ENCODE measurements around the gene TMEM217. TPM values are rescaled to one million over a fixed set of nuclear protein-coding genes. Genes with fewer than 3 reads are reported as not detected.
"Not testable (repeated sequence)": the region's sequence is repeated elsewhere in the genome, so short reads cannot be mapped to it uniquely, and the experiment has no call there.

TMEM217 gene
- total RNA-seq (2014; rRNA removed; shearing (Covaris generic)) = 1.4 and 1.8 TPM in 2 replicates

DNA sequence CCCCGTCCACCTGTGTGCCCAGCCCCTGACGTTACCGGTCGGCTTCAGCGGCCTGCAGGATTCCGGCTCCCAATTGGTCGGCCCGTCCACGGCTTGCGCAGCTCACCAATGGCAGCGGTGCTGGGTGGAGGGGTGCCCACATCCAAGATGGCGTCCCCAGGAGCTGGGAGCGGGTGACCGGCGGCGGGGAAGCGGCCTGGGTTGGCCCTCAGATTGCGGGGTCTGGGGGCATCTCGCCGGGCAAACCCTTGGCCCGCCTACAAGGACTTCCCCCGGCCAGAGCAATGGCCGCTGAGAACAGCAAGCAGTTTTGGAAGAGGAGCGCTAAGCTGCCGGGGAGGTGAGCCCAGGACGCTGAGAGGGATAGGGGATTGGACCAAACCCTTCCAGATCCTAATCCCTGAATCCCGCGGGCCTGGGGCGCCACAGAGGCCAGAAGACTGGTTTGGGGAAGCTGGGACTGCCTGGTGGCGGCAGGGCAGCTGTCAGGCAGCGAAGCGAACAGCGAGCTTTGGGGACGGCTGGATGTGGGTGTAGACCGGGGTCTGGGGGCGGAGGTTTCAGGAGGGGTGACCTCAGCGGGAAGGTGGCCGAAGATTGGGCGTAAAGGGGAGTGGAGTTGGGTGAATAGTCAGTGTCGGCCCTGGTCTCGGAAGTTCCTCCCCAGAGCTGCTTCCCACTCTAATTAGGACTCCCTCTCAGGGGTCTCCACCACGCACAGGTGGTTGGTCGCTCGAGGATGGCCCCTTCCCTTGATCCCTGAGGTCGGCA, at the start of gene TMEM217, which contains the start of gene TBC1D22B:
Gene TMEM217 (minus strand): TSS at position 511 of the 771 bp plus-strand sequence. CDS start 39,114 bp downstream, outside the sequence.
Gene TBC1D22B (plus strand): TSS at position 139 of the 771 bp plus-strand sequence. CDS start 146 bp downstream, at position 285.
- peak; percentile 98 for DNase-seq (ENCODE audit: low spot score)

DNA sequence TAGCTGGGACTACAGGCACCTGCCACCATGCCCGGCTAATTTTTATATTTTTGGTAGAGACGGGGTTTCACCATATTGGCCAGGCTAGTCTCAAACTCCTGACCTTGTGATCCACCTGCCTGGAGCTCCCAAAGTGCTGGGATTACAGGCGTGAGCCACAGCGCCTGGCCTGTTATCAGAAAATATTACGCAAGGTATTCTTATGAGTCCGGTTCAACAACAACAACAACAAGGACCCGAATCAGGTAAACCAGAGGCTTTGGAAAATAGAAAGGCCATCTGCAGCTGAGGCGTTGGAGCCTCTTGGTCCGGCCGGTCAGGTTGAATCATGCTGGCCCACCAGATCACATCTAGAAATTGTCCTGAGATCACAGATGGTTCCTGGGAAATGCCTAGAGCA, 49.5 kb upstream of the TMEM217 start:
- DNase-seq (ENCODE audit: low spot score) = not testable (repeated sequence)

DNA sequence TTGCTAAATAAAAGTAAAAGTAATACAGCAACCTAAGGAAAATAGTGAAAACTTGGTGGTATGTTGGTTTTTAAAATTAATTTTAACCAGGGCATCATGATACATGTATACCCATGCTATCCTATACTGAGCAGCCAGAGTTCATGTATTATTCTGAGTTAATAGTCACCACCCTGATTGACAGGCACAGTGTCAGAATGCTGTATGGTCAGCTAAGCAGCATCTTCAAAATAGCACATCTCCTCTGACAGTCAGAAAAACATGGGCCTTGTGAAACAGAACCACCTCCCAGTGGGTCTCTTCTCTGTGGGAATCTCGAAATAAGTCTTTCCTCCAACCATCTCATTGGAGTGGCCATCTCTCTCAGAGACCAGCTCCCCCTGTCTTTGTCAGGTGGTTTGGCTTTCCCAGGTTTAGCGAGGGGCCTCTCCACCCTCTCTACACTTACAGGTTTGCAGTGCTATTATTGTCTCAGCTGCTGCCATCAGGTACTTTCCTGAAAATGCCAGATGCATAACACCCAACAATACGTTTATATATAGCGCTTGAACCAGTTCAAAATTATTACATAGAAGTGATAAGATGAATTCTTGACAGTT, 48.8 kb upstream of the TMEM217 start:
- no peak for DNase-seq (ENCODE audit: low spot score)

DNA sequence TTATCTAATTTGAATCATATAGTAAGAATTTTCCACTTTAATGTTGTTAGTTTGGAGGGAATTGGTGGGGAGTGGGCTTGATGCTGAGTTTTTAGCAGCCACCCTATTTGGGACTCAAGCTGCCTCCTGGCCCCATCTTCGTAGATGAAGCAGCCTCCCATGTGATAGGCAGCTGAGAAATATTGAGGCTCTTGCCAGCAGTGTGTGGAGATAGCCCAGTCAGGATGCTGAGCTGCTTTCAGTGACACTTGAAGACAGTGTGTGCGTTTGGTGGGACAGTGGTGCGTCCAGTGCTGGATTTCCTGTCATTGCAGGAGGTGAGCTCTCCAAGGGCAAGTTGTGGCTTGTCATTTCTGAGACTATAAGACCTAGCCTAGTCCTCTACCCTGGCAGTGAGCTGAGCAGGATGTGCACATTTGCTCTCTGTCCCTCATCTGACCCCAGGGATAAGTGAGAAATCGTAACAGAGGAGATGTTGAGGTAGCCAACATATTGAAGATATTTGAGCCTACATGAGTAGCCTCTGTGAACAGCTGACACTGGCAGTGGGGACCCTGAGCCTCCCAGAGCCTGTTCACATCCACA, 48.0 kb upstream of the TMEM217 start:
- no peak for DNase-seq (ENCODE audit: low spot score)

DNA sequence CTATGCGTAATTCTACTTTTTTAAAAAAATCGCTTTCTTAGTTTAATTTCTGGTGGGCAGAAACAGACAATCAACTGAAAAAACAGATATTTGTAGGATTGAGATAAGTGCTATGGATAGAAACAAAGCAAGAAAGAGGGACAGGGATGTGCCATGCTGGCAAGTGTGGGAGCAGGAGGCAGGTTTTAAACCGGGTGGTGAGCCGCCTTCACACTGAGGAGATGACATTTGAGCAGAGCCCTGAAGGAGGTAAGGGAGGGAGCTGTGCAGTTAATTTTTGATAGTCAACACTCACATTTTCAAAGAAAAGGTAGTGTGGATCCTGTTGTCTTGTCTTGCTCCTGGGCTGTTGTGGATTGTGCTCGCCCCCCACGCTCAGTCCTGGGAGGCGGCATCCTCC, 46.8 kb upstream of the TMEM217 start:
- DNase-seq (ENCODE audit: low spot score) = no peak

DNA sequence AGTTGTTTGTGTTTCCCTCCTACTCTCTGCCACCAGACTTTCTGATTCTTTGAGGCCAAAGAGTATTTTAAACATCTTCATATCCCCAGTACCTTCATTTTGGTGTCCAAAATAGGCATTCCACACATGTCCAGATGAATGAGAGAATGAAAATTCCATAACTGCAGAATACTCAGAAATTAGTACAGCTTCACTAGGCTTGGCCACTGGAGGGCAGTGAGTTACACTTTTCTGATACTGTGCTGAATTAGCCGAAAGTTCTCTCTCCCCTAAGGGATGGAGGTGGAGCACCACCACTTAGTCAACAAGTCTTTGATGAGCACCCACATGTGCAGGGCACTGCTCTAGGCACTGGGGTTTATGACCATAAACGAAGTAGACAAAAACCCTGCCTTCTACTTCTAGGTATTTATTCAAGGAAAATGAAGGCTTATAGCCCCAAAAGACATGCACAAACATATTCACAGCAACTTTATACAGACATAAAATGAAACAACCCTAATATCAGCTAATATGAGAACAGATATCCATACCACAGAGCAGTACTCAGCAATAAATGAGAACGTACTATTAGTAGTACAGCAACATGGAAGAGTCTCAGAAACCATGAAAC, 46.1 kb upstream of the TMEM217 start:
- DNase-seq (ENCODE audit: low spot score) = peak; percentile 35

DNA sequence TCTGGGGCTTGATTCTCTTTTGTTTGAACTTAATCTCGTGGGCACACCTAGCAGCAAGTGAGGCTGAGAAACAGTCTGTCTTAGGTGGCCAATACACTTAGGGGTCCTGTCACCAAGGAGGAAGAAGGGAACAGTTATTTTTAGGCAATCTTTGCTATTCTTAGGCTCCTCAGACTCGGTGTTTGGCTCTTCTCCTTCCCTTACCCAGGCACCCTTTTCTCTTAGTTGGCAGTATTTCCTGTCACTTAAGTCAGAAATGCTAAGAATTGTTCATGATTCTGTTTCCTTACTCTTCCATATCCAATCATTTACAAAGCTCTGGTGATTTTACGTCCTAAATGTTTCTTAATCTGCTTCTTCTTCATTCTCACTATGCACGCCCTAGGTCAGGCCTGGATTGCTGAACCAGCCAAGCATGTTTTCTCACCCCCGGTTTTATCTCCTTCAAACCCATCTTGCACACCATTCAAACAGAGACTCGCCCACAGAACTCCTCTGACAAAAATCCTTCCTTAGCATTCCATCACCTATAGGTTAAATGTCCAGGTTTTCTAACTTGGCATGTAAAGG, 45.2 kb upstream of the TMEM217 start:
- DNase-seq (ENCODE audit: low spot score) = no peak

DNA sequence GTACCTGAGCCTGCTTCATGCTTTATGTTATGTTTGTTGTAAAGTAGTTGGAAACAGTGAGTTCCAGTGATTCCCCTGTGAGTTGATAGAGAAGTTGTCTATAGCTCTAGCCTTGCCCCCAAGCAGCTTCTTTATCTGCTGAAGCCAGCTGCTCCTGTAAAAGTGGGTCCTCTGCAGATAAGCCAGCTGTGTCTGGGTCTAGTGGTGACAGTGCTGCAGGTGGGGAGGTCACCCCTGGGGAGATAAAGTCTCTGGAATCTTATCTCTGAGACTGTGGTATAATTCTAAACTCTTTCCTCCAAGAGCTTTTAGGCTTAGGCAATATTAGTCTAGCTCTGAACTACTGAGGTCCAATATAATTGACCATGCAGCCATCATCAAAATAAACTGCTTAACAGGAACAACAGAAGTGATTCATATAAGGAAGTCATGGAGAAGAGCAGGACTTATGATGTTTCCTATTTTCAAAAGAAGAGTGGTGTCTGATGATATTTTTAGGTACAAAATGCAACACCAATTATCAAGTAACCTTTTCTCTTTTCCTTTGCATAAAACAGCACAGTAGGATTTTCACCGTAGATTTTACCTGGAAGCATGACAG, 44.2 kb upstream of the TMEM217 start:
- DNase-seq (ENCODE audit: low spot score) = no peak

DNA sequence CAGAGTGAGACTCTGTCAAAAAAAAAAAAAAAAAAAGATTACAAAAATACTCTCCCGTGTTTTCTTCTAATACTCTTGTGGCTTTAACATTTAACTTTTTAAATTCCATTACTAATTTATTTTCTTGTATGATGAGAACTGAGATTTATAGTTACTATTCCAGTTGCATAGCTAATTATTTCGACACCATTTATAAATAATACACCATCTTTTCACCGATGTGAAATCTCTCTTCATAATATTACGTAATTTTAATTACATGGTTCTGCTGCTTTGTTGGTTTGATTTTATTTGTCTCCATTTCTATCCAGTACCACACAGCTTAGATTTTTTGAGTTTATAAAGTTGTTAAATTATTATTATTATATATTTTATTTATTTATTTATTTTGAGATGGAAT, 42.0 kb upstream of the TMEM217 start:
- no peak for DNase-seq (ENCODE audit: low spot score)

DNA sequence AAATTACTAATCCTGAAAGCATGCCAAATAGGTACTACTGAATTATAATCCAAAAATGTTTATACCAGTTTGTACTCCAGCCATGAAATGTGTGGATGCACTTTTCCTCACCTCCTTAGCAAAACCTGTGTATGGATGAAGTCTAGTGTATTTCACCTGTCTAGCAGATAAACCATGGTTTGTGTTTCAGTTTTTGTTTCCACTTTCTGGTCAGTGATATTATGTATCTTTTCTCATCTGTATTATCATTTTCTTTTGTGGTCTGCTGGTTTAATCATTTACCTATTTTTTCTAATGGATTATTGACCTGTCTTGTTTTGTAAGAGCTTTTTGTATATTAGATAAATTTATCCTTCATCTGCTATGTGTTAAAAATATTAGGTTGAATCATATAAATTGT, 41.0 kb upstream of the TMEM217 start:
- no peak for DNase-seq (ENCODE audit: low spot score)

DNA sequence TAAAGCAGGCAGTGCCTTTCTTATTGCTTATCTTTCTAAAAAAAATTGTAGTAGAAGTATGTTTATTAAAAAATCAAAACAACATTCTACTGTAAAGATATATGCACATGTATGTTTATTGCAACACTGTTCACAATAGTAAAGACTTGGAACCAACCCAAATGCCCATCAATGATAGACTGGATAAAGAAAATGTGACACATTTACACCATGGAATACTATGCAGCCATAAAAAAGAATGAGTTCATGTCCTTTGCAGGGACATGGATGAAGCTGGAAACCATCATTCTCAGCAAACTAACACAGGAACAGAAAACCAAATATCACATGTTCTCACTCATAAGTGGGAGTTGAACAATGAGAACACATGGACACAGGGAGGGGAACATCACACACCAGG, 39.7 kb upstream of the TMEM217 start:
- DNase-seq (ENCODE audit: low spot score) = not testable (repeated sequence)

DNA sequence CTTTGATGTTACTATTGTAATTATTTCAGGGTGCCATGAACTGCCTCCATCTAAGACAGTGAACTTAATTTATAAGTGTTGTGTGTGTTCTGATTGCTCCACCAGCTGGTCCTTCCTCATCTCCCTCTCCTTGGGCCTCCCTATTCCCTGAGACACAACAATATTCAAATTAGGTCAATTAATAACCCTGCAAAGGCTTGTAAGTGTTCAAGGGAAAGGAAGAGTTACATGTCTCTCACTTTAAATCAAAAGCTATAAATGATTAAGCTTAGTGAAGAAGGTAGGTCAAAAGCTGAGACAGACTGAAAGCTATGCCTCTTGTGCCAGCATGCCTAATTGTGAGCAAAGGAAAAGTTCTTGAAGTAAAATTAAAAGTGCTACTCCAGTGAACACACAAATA, 35.5 kb upstream of the TMEM217 start:
- DNase-seq (ENCODE audit: low spot score) = no peak

DNA sequence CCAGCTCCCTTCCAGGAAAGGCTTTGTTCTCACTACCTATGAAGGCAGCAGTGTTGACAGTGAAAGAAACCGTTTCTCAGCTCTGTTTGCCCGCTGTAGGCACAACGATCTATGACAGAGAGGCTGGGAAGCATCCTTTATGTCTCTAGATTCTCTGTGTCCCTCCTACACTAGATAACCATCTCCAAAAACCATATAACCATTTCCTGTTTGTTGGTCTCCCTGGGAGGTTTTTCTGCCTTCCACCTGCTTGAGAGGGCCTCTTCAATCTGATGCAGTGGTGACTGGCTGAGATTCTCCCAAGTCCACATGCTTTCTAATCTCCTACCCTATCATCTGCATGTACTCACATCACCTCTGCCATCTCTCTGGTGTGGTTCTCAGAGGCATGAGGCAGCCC, 32.0 kb upstream of the TMEM217 start:
- DNase-seq (ENCODE audit: low spot score) = no peak

DNA sequence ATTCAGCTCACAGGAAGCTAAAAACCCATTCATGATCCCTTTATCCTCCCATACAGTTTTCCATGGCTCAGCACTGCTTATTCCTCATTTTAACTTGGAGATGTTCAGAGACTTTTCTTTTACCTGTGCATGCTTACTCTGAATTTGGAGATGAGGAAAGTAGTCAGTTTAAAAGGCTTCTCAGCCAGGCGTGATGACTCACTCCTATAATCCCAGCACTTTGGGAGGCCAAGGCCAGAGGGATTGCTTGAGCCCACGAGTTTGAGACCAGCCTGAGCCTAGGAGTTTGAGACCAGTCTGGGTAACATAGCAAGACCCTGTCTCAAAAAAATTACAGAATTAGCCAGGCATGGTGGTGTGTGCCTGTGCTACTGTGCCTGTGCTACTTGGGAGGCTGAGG, 30.3 kb upstream of the TMEM217 start:
- DNase-seq (ENCODE audit: low spot score) = no peak

DNA sequence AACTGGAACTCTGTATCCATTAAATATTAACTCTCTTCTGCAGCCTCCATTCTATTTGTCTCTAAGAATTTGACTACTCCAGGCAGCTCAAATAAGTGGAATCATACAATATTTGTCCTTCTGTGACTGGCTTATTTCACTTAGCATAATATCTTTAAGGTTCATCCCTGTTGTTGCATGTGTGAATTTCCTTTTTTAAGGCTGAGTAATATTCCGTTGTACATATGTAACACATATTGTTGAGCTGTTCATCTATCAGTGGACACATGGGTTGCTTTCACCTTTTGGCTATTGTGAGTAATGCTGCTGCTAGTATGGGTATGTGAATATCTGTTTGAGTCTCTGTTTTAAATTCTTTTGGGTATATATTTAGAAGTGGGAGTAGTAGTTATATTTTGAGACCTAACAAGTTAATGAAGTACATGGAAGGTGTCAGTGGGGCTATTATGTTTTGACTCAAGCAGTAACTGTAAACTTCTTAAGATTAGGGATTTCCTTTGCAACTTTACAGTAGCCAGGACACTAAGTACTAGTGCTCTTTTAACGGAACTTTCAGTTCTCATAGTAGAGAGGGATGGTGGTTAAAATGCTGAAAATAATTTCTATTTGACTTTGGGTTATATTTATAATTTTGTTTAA, 29.7 kb upstream of the TMEM217 start:
- DNase-seq (ENCODE audit: low spot score) = no peak

DNA sequence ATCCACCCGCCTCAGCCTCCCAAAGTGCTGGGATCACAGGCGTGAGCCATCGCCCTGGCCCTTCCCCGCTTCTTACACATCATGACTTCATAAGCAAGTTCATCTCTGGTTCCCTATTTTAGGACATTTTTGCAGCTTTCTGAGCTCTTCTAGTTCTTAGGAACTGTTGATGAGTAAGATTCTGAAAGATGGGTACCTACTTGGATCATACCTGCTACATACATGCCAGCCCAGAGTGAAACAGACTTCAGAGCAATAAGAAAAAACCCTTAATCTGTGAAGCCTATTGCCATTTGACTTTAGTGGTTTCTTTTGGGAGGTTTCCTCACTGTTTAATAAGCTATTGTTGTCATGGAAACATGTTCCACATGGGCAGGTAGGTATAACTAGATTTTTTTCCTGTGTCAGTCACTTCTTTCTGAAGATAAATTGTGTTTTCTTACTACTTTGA, 27.9 kb upstream of the TMEM217 start:
- DNase-seq (ENCODE audit: low spot score) = no peak

DNA sequence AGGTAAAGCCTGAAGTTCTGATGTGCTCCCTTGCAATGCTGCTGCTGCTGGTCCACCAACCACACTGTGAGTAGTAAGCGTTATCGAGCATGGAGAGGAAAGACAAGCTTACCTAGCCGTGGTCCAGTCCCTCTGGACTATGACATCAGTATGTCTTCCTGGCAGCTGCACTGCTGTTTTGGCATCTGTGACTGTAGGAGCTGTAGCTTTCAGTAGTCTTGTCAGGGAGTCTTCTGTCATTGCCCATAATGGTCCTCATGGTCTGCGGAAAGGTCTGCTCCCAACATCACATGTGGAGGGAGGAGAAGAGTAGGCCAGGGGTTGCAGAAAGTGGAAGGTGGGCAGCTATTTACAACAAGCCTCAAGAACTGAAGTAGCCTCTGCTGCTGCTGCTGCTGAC, 26.8 kb upstream of the TMEM217 start:
- DNase-seq (ENCODE audit: low spot score) = no peak

DNA sequence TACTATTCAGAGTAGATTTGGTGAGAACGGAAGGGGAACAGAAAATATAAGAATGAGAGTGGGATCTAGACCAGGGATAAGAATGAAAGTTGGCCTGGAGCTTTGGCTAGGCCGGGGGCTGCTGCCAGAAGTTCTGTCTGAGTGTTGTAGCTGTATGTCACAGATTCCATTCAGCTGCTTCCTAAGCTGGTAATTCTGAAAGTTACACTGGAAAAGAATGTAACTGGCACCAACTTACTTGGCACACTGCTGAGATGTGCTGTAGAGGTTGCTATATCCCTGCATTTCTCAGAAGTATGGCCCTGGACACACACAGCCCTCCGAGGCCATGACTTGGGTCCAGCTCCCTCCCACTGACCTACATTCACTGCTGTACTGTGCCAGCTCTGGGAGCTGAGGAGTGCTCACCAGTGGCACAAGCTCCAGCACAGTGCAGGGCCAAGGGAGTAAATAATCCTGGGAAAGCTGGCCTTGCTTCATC, 25.8 kb upstream of the TMEM217 start:
- DNase-seq (ENCODE audit: low spot score) = no peak

DNA sequence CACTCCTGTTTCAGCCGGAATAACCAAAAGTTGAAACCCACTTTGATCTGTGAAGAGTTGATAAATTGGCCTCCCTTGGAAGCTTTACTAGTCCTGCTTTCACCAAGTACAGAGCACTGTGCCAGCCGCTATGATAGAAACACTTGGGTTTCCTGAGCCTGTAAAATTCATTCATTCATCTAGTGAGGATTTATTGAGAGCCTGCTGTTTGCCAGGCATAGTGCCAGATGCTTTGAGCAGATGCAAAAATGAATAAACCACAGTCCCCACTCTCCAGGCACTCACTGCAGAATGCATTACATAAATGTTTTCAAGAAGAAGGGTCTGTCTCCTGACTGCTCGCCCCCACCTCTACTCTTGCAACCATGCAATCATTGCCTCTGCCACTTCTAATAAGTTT, 25.3 kb upstream of the TMEM217 start:
- DNase-seq (ENCODE audit: low spot score) = no peak

DNA sequence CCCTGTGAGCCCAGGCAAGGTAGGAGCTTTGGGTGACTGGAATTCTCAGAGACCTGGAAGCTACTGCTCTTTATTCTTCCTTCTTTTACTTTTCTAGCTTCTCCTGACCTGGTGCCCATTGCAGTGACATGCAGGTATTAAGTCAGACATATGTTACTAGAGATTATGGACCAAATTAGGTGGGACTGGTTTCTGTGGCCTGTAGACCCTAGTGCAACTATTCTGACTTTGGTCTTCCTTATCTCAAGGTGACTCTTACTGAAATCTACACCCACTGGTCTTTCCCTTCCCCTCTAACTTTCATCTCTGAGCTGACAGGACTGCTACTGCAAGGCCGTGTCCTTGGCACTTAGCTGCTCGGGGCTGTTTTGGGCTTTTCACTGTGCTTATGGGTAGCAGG, 24.4 kb upstream of the TMEM217 start:
- no peak for DNase-seq (ENCODE audit: low spot score)
